Trophoblast cell (in vitro differentiated cells and primary cell): ENCODE data around the gene CHMP2A.
A peak's percentile ranks its signal among the peaks of the same experiment; 100 is the strongest.

Experiments
- DNase-seq, 2 donors: peaks; one replicate each; pipeline ENCODE4 v3.0.0-alpha.2; 2016
- H2AFZ ChIP-seq: 2 replicates; pipeline ENCODE4 v1.6.1; 2013; ENCODE audit warnings: low read length, moderate library complexity, mild to moderate bottlenecking; ENCODE audit not compliant: insufficient read depth, poor library complexity
- H2AK5ac ChIP-seq: 2 replicates; pipeline ENCODE4 v1.6.1; 2013; ENCODE audit warnings: mild to moderate bottlenecking, low read length
- H2BK120ac ChIP-seq: 2 replicates; pipeline ENCODE4 v1.6.1; 2013; ENCODE audit warnings: low read length, mild to moderate bottlenecking, moderate library complexity; ENCODE audit not compliant: insufficient read depth, poor library complexity
- H2BK12ac ChIP-seq: 2 replicates; pipeline ENCODE4 v1.6.1; 2013; ENCODE audit warnings: mild to moderate bottlenecking, low read length, moderate library complexity
- H2BK5ac ChIP-seq: 2 replicates; pipeline ENCODE4 v1.6.1; 2013; ENCODE audit warnings: low read length, low read depth, moderate library complexity, mild to moderate bottlenecking; ENCODE audit not compliant: poor library complexity
- H3K14ac ChIP-seq: 2 replicates; pipeline ENCODE4 v1.6.1; 2013; ENCODE audit warnings: mild to moderate bottlenecking, low read length
- H3K18ac ChIP-seq: 2 replicates; pipeline ENCODE4 v1.6.1; 2013; ENCODE audit warnings: mild to moderate bottlenecking, low read length
- H3K23ac ChIP-seq: 2 replicates; pipeline ENCODE4 v1.6.1; 2013; ENCODE audit warnings: low read length
- H3K27ac ChIP-seq: 2 replicates; pipeline ENCODE4 v1.5.1; 2013; ENCODE audit warnings: low read depth, mild to moderate bottlenecking, inconsistent platforms, low read length, moderate library complexity
- H3K27me3 ChIP-seq: 2 replicates; pipeline ENCODE4 v1.6.1; 2013; ENCODE audit warnings: inconsistent platforms, mild to moderate bottlenecking, low read length, moderate library complexity; ENCODE audit not compliant: insufficient read depth
- H3K36me3 ChIP-seq, 2 experiments: 1 replicate in 1 of 2; 2 replicates in 1 of 2; pipeline ENCODE4 v1.6.1; 2013; ENCODE audit warnings: low read length in 2 of 2, mild to moderate bottlenecking in 2 of 2, moderate library complexity in 1 of 2; ENCODE audit not compliant: insufficient read depth in 2 of 2, control insufficient read depth in 1 of 2
- H3K4ac ChIP-seq: 2 replicates; pipeline ENCODE4 v1.6.1; 2013; ENCODE audit warnings: low read depth, mild to moderate bottlenecking, low read length, moderate library complexity
- H3K4me1 ChIP-seq, 2 experiments: 1 replicate in 1 of 2; 2 replicates in 1 of 2; pipeline ENCODE4 v1.6.1; 2013; ENCODE audit warnings: low read length in 2 of 2, mild to moderate bottlenecking in 2 of 2, moderate library complexity in 1 of 2; ENCODE audit not compliant: insufficient read depth in 2 of 2, control insufficient read depth in 1 of 2
- H3K4me2 ChIP-seq: 2 replicates; pipeline ENCODE4 v1.6.1; 2013; ENCODE audit warnings: inconsistent platforms, mild to moderate bottlenecking, low read length, moderate library complexity
- H3K4me3 ChIP-seq: 2 replicates; pipeline ENCODE4 v1.5.1; 2013; ENCODE audit warnings: mild to moderate bottlenecking, low read depth, low read length, inconsistent platforms
- H3K79me1 ChIP-seq: one replicate; pipeline ENCODE4 v1.6.1; 2013; ENCODE audit warnings: low read length
- H3K79me2 ChIP-seq: 2 replicates; pipeline ENCODE4 v1.6.1; 2013; ENCODE audit warnings: low read length, mild to moderate bottlenecking; ENCODE audit not compliant: control insufficient read depth, insufficient read depth, poor library complexity
- H3K9ac ChIP-seq: 2 replicates; pipeline ENCODE4 v1.6.1; 2013; ENCODE audit warnings: mild to moderate bottlenecking, low read length
- H3K9me3 ChIP-seq: 2 replicates; pipeline ENCODE4 v1.6.1; 2013; ENCODE audit warnings: low read depth, mild to moderate bottlenecking, control low read depth, inconsistent platforms, low read length; ENCODE audit not compliant: insufficient read depth
- H4K12ac ChIP-seq: 2 replicates; pipeline ENCODE4 v1.6.1; 2013; ENCODE audit warnings: low read depth, mild to moderate bottlenecking, low read length, moderate library complexity
- H4K8ac ChIP-seq: 2 replicates; pipeline ENCODE4 v1.6.1; 2013; ENCODE audit warnings: low read depth, mild to moderate bottlenecking, low read length, moderate library complexity
- H4K91ac ChIP-seq: one replicate; pipeline ENCODE4 v1.6.1; 2013; ENCODE audit warnings: low read depth, mild to moderate bottlenecking, low read length, moderate library complexity
- WGBS: extraction: QIAGEN DNeasy Blood & Tissue Kit; methylation state at CpG from one replicate; pipeline ENCODE4 v1.1.7; 2013; ENCODE audit warnings: missing lambda C conversion rate; ENCODE audit not compliant: insufficient read length, insufficient coverage; ENCODE audit errors: extremely low coverage; 5-methylcytosine and 5-hydroxymethylcytosine counted together

The CHMP2A gene

GRCh38 chr19:58555369-58555885, 522 bp upstream of the CHMP2A start:
- H4K8ac ChIP-seq = peak overlapping the region; percentile 98
- H2AK5ac ChIP-seq = peak overlapping the region; percentile 16
- H3K9ac ChIP-seq = peak overlapping the region; percentile 64
- peaks cover 27% of the 10 kb centered on the region for H3K79me2 ChIP-seq
- H4K91ac ChIP-seq = no peak overlapping the region
- H3K9me3 ChIP-seq = no peaks in the 10 kb centered on the region
- H3K18ac ChIP-seq = no peak overlapping the region
- no peak overlapping the region for H2AFZ ChIP-seq
- H2BK120ac ChIP-seq = no peak overlapping the region
- peaks cover 45% of the 10 kb centered on the region in 2 experiments for H3K36me3 ChIP-seq
- H3K23ac ChIP-seq = no peak overlapping the region
- peak overlapping the region; percentile 90 for H3K4me2 ChIP-seq
- H4K12ac ChIP-seq = peak overlapping the region; percentile 9
- peak overlapping the region; percentile 47 for H3K14ac ChIP-seq
- H3K27me3 ChIP-seq = no peaks in the 10 kb centered on the region
- H3K79me1 ChIP-seq = peaks cover 26% of the 10 kb centered on the region
- H3K4me1 ChIP-seq = peaks cover 21 to 29% of the 10 kb centered on the region in 2 experiments
- H2BK12ac ChIP-seq = no peak overlapping the region
- H3K27ac ChIP-seq = peak overlapping the region; percentile 89
- peak overlapping the region; percentile 22 for H3K4ac ChIP-seq
- no peak for DNase-seq
- no CpG with 5 or more reads among the region's 4 CpGs for WGBS
- H3K4me3 ChIP-seq = no peak overlapping the region
- H2BK5ac ChIP-seq = peak overlapping the region; percentile 0

DNA sequence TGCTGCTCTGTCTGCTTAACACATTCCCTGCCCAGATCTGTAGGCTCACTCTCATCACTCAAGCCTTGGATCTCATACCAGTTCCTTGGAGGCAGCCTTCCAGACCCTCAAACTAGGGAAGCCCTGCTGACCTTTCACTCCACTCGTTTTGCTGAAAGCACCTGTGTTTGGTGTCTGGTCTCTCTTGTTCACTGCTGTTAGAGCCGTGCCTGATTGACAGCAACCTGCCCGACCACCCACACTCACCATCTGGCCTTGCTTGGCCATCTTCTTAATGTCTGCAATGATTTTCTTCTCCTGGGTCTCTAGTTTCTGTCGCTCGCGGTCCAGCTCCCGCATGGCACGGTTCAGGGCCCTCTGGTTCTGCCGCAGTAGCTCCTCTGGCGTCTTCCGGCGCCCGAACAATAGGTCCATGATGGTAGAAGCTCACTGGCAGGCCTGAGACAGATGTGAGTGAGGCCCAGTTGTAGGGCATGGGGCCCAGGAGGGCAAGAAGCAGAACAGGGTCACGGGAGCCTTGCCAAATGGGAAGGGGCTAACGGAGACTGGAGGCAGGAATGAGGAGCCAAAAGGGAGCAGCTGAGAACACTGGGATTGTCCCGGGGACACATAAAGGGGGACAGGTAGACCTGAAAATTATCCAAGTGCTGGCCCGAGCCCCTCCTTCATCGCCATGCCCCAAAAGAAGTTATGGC, 959 bp downstream of the CHMP2A start:
- no CpG with 5 or more reads among the region's 18 CpGs for whole genome bisulfite sequencing
- Histone ChIP-seq H3K14ac (peak overlapping the region; percentile 94), H3K36me3 (peaks cover 60% of the 10 kb centered on the region in 2 experiments), H3K18ac (peak overlapping the region; percentile 71), H3K4me3 (peak overlapping the region; percentile 82), H3K27ac (peak overlapping the region; percentile 89), H4K8ac (peak overlapping the region; percentile 98), H2BK5ac (peak overlapping the region; percentile 55), H3K4me2 (peak overlapping the region; percentile 90), H3K27me3 (no peaks in the 10 kb centered on the region), H2AK5ac (peak overlapping the region; percentile 92), H3K9ac (peak overlapping the region; percentile 91), H3K79me2 (peaks cover 23% of the 10 kb centered on the region), H4K12ac (peak overlapping the region; percentile 91), H3K4me1 (peaks cover 17 to 25% of the 10 kb centered on the region in 2 experiments), H3K23ac (no peak overlapping the region), H2BK12ac (peak overlapping the region; percentile 10), H2AFZ (no peak overlapping the region), H3K9me3 (peaks cover under 1% of the 10 kb centered on the region), H2BK120ac (peak overlapping the region; percentile 59), H3K79me1 (peaks cover 18% of the 10 kb centered on the region), H3K4ac (peak overlapping the region; percentile 78), H4K91ac (peak overlapping the region; percentile 94)
- no peak for DNase-seq

- H3K23ac ChIP-seq = no peak overlapping the region
- no peak overlapping the region for H4K12ac ChIP-seq
- no CpG with 5 or more reads among the region's 2 CpGs for WGBS
Observed at GRCh38 chr19:58552655-58553054, 2.2 kb downstream of the CHMP2A start.

DNA sequence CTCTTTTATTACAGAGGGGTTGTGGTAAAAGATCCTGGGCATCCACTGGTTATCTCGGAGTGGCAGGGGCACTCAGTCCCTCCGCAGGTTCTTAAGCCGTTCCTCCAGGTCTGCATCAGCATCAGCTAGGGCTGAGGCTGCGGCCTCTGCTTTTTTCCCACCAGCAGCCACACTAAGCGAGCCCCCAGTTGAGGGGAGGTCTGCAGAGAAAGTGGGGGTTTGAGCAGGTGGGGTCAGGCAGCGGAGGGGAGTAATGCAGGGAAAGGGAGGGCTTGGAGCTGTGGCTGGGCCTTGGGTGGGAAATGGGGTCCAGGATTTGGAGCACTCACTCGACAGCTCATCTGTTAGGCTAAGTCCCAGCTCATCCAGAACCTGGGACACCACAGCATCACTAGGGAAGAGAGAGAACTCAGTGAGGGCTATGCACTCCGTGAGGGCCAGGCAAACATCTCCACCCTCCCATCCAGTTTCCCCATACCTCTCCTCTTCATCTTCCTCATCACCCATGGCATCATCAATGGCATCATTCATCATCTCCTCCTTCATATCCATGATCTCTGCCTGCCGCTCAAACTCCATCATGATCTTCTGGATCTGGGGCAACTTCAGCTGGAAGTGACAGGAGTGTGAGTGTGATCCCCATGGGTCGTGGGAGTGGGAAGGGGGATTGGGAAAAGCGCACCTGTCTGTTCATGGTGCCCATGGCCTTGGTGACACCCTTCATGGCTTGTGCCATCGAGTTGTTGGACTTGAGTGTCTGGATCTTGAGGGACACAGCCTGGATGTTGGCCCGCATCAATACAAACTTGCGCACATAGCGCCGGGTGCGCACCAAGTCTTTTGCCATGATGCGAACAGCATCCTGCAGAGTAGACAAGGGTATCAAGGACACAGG, 3.1 kb downstream of the CHMP2A start:
- no peak overlapping the region for H3K4ac ChIP-seq
- H3K4me2 ChIP-seq = no peak overlapping the region
- H2BK12ac ChIP-seq = no peak overlapping the region
- no peak overlapping the region for H4K8ac ChIP-seq
- no peak overlapping the region for H3K18ac ChIP-seq
- peaks cover 9% of the 10 kb centered on the region for H3K79me2 ChIP-seq
- H3K27me3 ChIP-seq = no peaks in the 10 kb centered on the region
- WGBS = no CpG with 5 or more reads among the region's 18 CpGs
- H4K91ac ChIP-seq = no peak overlapping the region
- no peak overlapping the region for H2BK5ac ChIP-seq
- H3K9ac ChIP-seq = no peak overlapping the region
- peak overlapping the region; percentile 19 for H3K4me3 ChIP-seq
- H4K12ac ChIP-seq = no peak overlapping the region
- H3K79me1 ChIP-seq = peaks cover 8% of the 10 kb centered on the region
- no peak overlapping the region for H3K27ac ChIP-seq
- no peak overlapping the region for H2AFZ ChIP-seq
- DNase-seq = no peak
- no peak overlapping the region for H2AK5ac ChIP-seq
- H3K4me1 ChIP-seq = peaks cover 11 to 19% of the 10 kb centered on the region in 2 experiments
- H3K14ac ChIP-seq = no peak overlapping the region
- peaks cover 2% of the 10 kb centered on the region for H3K9me3 ChIP-seq
- no peak overlapping the region for H2BK120ac ChIP-seq
- H3K36me3 ChIP-seq = peaks cover 75 to 76% of the 10 kb centered on the region in 2 experiments
- H3K23ac ChIP-seq = no peak overlapping the region

More at GRCh38 chr19:58552655-58553054, 2.2 kb downstream of the CHMP2A start:
- no peak overlapping the region for H4K91ac ChIP-seq
- peaks cover 14% of the 10 kb centered on the region for H3K79me2 ChIP-seq
- H3K18ac ChIP-seq = no peak overlapping the region
- H3K36me3 ChIP-seq = peaks cover 73% of the 10 kb centered on the region in 2 experiments
- no peak overlapping the region for H2AK5ac ChIP-seq
- no peaks in the 10 kb centered on the region for H3K27me3 ChIP-seq
- peaks cover 8% of the 10 kb centered on the region for H3K79me1 ChIP-seq
- no peak overlapping the region for H3K4me2 ChIP-seq
- no peak overlapping the region for H2BK5ac ChIP-seq
- no peak overlapping the region for H3K9ac ChIP-seq
- H3K4me3 ChIP-seq = no peak overlapping the region
- no peak overlapping the region for H3K14ac ChIP-seq
- H3K4ac ChIP-seq = no peak overlapping the region
- peaks cover 2% of the 10 kb centered on the region for H3K9me3 ChIP-seq
- H3K4me1 ChIP-seq = peaks cover 17 to 25% of the 10 kb centered on the region in 2 experiments
- no peak overlapping the region for H2BK120ac ChIP-seq
- H2AFZ ChIP-seq = no peak overlapping the region
- H4K8ac ChIP-seq = no peak overlapping the region
- no peak overlapping the region for H2BK12ac ChIP-seq
- no peak for DNase-seq
- no peak overlapping the region for H3K27ac ChIP-seq
